GM21825 (cell line): ENCODE data around the gene RIMS1.

ENCODE experiments used
- ATAC-seq: cut with Tn5 transposase; IDR thresholded peaks from one replicate; pipeline ENCODE4 v1.9.1; 2021; ENCODE audit warnings: mild to moderate bottlenecking, moderate library complexity; ENCODE audit not compliant: unreplicated experiment

The RIMS1 gene

DNA sequence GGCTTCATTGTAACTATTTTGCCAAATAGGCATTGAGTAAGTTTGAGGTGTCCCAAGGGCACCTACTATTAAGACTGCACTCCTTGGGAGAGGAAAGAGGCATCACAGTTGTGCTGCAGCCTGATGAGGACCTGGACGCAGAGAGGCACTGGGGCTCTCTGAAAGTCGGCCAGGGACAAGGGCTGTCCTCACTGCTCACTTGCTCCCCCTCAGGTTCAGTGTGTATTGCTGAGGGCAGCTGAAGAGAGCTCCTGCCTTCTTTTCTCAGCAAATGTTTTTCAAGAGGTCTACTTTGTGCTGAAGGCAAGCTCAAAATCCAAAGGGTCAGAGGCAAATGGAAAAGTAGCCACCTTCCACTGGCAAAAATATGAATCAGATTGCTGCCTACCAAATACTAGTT lies 331.8 kb downstream of the RIMS1 start:
- peak; percentile 80 for ATAC-seq

DNA sequence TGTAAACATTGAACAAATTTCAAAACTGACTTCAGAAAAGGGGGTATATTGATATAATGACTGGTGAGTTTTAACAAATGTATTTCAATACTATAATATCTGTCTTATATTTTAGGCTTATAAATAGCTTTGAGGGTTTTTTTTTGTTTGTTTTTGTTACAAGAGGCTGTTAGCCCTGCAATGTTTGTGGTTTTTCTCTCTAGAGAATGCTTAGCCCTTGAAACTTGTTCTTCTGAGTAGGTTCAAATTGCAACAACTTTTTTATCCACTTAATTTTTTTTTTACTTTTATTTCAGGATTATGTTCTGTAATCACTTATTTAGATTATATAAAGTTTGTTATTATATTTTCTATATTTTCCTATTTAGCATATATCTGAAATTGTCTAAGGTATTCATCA lies 333.2 kb downstream of the RIMS1 start:
- ATAC-seq: no peak

DNA sequence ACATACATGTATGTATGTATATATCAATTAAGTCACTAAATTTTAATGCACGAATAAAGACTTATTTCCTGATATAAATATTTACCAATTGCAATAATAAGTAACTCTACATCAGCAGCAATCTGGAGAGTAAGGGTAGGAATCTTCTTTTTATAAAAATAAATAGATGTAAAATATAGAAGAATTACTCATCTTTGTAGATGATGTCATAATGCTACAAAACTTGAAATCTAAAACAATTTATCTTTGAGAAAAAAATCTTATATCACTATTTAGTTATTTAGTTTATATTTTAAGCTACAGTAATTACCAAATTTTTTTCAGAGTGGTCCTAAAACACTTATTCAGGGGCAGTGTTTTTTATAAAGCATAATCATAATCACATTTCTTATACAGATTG lies 351.7 kb downstream of the RIMS1 start:
- ATAC-seq: no peak

DNA sequence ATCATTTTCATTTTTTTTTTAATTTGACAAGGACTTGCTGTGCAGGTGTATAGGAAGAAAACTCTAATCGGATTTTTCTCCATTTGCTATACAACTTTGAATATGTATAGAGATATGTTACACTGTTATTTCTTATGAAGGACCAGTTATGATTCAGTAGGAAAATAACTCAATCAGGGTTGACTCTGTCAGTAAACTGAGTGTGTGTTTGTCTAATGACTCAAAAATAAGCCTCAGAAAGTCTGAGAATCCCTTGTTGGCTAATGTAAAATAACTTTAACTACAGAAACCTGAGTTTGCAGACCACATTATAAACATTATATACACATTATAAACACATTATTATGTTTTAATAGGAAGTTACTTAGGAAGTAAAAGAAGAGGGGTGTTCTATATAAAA lies 352.6 kb downstream of the RIMS1 start:
- no peak for ATAC-seq

DNA sequence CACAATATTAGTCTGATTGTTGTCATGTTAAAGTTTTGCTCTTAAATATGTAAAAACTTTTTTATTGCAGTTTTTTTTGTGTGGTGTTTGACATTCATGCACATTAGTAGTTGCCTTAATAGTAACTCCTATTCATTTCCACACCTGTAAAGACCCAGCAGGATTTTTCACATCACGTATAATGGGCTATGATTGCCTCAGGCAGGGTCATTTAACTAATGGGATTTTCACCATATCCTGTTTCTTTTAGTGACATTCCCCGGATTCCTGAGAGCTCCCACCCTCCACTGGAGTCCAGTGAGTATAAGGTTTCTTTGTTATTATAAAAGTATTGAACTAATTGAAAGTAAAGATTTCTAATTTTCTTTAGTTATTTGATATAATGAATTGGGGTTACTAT lies 359.2 kb downstream of the RIMS1 start:
- ATAC-seq: no peak

DNA sequence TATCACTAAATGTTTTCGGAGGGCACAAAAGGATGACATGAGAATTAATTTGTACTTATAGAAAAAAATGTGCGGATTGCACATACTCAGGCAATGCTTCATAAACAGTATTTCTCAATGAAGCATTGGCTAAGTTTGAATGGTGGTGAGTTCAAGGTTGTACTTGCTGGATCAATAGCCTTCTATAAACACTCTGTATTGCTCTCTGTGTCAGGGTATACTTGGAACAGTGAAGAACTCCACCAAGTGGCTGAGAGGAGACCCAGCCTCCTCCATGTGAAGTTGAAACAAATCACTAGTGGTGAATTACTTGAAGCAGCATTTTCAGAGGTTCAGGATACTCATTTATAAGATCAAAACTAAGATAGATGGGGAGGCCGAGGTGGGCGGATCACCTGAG lies 360.6 kb downstream of the RIMS1 start:
- no peak for ATAC-seq

DNA sequence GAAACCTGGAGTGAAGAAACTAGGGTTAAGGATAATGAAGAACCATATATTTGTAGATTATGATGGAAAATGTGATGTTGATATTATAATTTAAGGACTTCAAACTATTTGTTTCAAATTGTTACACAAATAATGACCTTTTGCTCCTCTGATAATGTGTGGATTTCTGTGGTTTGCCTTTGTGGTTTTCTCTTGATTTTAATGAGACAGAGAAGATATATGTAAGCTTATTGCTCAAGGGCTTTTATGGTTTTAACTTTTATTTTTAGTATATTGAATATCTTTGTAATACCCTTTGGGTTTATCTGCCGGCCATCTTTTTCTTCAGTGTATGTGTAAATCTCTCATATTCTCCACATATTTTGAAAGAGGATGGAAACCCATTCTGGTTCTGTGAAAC lies 362.3 kb downstream of the RIMS1 start:
- ATAC-seq: no peak

DNA sequence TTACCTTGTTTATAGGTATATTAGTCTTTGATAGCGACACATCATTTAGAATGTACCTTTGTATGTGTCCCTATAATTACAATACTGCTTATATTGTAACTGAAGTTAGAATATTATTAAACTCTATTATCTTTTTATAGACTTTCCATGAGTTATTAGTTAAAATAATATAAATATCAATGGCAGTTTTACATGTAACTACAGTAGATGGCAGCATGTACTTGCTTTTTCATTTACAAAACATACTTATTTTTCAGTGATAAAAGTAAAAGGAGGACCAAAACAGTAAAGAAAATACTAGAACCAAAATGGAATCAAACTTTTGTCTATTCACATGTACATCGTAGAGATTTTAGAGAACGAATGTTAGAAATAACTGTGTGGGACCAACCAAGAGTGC lies 364.3 kb downstream of the RIMS1 start:
- ATAC-seq: no peak

DNA sequence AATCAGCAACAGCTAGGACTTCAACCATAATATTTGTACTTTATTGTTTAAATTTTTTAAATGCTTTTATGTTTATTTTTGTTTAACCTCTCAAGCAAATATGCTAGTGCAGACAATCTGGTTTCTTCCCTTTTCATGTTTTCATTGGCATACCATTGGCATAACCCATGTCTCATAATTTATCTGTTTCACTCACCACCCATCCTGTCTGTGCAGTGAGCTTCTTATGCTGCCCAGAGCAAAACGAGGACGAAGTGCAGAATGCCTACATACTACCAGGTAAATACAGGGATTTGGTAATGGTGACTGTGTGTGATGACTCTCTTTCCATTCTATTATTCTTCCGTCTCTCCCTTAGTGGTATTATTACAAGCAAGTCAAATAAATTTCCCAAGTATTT lies 374.1 kb downstream of the RIMS1 start:
- no peak for ATAC-seq

DNA sequence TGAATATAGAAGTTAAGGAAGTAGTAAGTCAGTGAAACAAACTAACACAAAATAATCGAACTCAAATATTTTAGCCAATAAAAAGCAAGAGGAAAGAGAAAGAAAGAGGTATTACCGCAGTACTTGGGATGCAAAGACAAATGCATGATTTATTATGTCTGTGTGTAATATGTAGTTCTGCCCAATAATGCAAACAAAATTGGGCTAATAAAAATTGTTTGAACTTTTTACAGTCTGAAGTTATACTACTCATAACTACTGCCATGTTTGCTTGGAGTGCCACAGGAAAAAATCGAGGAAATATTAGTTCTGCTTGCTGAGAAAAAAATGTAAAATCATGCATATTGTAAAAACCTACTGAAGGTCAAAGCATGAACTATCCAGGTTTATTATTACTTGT lies 375.2 kb downstream of the RIMS1 start:
- ATAC-seq: no peak

DNA sequence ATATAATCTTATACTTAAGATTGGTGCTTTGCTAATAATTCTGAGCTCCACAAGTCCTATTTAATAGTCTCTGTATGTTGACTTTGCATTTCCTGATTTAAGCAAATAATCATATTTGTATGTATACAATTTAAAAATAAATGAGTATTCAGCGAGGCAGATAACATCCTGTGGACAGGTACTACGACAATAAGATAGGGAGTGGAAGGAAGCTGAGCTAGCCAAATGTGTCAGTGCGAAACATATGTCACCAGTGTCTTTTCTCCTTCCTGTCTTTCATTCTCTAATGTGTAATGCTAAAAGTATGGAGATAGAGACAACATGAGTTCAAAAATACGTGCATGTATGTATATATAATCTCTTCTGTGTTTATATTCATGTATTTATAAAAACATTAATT lies 375.9 kb downstream of the RIMS1 start:
- ATAC-seq: no peak

DNA sequence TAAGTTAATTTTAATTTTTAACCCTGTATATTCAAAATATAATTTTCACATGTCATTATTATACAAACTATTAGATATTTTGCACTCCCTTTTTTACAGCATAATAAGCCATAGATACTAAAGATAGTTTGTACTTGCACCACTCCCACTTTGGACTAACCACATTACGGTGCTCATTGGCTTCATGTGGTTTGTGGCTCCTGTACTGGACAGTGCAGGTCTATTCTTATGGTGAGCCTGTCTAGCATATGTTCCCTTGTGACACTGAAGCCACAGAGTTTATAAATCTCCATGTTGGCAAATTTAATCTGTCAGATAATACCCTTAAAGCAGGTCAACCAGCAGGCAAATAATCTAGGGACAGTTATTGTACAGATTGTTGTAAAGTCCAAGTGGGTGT lies 381.1 kb downstream of the RIMS1 start:
- no peak for ATAC-seq

DNA sequence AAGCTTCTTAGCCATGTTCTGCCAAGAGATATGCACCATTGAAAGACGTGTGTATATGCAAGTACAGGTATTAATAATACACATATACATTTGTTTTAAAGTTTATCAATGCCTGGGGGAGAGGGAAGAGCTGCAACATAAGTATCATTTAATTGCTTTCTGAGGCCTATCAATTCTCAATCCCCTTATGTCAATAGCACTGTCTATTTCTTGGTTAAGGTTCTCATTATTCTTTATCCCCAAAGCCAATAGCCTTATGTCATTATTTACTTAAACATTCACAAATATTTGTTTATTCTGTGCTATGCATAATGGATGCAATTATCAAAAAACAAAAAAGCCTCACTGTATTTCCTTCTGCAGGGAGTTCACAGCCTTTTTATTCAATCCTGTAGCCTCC lies 385.2 kb downstream of the RIMS1 start:
- ATAC-seq: no peak

DNA sequence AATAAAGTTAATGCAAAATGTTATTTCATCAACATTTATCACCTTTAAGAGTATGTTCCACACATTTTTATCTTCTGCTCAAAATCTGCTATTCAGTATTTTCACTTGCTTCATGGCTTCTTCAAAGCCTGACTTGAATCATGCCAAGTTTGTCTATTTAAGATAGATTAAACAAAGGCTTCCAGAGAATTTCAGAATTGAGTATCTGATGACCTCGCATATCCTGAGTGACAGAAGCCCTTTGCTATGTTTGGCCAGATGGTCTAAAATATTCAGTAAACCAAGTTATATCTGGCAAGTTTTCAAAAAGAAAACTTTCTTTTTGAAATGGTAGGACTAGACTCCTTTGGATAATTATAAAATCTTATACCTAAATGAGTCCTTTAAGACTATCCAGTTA lies 386.6 kb downstream of the RIMS1 start:
- ATAC-seq: no peak

DNA sequence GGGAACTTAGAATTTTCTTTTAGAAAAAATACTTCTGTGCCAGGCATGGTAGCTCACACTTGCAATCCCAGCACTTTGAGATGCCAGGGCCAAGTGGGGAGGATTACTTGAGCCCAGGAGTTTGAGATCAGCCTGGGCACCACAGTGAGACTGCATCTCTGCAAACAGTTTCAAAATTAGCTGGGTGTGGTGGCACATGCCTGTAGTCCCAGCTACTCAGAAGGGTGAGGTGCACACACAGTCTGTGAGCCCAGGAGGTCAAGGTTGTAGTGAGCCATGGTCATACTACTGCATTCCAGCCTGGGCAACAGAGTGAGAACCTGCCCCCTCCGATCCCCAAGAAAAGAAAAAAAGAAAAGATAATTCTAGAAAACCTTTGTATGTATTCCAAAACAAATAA lies 389.5 kb downstream of the RIMS1 start:
- ATAC-seq: no peak

DNA sequence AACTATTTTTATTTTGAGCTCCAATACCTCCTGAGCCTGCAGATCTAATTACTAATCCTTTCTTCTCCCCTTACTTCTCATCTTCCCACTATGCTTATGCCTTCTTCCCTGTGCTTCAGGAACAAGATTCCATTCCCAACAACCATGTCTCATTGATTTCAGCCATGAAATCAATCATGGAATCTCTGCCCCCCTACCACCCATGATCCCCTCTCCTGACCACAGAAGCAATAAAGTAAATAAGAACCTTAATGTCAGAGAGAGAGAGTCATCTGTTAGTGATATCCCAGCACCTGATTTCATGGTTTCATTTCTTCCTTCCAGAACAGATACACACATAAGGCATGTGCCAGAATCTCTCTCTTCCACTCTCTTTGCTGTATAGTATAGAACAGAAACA lies 395.9 kb downstream of the RIMS1 start:
- ATAC-seq: no peak

DNA sequence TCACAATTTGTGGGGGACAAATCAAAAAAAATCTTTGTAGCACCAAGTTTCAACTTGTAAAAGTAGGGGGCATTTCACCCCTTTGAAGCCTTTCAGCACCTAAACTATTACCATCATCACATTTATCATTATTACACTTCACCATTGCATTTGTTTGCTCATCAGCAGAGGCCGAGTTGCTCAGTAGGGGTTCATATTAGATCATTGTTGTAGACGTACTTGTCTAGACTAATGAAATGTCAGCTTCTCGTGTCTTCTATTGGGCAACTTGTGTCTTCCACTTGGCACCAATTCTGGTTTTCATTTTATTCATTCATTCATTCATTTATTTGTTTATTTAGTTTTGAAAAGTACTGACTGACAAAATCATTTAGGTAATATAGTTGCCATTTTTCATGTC lies 397.2 kb downstream of the RIMS1 start:
- ATAC-seq: no peak

DNA sequence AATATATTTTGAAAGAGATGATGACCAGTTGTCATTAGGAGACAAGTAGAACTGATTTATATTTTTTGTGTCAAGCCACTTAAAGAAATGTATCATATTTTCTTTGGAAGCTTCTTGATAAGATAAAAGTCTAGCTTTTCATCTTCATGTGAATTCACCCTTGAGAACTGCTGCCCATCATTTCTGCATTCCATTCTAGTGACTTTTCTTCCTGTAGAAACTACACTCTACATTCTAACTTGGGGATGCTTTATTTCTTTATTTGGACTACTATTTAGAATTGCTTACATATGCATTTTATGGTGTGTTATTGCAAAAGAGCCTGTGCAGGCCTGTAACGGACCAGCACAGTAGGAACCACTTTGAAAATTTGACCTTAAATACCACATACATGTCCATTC lies 400.6 kb downstream of the RIMS1 start:
- ATAC-seq: no peak

DNA sequence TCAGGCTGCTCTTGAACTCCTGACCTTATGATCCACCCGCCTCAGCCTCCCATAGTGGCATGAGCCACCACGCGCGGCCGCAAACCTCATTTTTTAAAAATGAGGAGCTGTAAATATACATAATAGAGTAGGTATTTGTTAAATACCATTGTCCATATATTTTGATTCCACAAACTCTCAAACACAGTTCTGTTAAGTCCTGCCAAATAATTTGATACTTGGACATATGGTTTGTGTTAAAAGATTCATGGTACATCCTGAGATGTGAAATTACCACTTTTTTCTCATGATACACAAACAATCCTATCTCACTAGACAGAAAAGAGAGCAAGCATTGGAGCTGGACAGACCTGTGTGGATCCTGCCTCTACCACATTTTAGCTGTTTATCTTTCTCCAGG lies 401.5 kb downstream of the RIMS1 start:
- ATAC-seq: no peak

DNA sequence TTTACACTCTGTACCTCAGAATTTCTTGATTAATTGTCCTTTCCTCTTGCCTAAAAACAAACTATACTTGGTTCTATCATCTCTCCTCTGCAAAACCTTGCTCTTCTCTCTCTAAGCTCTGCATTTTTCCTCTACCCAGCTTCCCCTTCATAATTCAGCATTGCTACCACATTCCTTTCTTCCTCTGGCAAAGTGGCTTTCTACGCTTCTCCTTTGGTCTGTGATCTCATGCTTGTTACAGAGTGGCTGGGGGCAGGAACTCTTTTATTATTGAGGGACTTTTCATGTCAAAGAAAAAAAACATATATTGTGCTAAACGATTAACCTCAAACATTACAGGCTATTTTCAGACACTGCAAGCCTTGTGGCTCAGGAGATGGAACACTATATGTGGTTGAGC lies 402.2 kb downstream of the RIMS1 start:
- ATAC-seq: no peak

DNA sequence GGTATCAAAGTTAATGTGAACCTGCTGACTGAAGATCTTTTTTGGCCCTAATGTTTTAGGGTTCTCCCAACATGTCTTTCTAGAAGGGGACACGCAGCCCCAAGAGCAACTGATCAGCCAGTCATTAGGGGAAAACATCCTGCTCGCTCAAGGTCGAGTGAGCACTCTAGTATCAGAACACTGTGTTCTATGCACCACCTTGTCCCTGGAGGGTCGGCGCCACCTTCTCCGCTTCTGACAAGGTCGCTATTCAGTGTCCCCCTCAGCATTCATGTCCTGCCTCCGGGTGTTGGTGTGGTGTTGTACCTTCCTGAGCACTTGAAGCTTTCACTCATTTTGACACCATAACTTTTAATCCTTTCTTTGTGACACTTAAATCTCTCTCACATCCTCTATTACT lies 404.3 kb downstream of the RIMS1 start:
- no peak for ATAC-seq

DNA sequence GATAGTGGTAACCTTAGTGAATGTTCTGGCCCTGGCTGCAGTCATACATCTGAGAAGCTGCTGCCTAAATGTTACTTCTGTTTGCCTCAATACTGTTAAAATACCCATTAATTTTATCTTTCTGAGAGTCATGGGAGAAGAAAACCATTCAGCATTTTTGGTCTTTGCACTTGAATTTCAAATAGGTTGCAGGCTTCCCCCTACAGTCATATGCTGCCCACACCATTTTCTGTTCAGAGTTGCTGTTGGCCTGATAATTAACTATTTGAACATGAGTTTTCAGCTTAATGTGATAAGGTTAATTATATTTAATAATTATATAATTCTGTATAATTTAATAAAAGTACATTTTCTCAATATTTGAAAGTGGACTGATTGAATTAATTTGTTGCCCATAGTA lies 410.0 kb downstream of the RIMS1 start:
- no peak for ATAC-seq

DNA sequence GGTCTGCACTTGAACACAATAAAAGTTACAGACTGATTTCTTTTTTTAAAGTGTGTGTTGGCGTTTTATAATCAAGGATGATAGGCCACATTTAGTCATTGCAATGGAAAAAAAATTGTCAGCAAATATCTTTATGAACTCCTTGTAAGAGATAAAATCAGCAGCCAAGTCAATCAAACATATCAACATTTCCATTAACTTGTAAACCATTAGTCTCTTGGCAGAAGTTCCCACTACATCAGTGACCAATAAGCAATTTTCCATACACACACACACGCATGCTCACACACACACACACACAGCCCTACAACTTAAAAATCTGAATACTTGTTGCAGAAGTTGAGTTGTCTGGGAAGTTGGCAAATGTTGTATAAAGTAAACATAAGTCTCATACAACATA lies 419.6 kb downstream of the RIMS1 start:
- no peak for ATAC-seq

DNA sequence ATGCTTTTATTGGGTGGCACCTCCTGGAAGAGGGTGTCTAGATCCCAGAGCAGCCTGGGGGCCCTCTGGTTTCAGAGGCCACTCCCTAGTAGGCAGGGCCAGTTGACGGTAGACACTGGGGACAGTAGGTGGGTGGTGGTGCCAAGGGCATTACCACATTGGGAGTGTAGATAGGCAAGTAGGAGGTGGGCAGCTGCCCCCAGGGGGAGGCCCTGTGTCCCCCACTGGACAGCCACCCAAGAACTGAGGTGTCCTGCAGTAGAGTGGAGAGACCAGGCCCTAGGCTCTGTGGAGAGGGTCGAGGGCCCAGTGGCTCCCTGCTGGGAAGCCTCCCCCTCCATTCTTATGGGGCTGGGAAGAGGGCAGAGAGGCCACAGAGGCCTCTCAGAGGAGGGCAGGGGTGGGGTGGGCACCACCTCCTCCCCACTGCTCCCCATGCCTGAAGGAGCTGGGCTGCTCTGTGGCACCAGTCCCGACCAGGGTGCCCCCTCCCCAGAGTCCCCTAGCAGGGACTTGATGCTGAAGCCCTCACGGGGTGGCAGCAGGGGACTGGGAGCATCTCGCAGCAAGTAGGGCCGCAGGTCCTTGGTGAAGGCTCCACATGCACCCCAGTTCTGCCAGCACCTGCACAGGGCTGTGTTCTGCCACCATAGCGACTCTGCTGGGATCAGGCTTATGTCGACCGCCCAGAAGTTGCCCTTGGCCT lies 430.5 kb downstream of the RIMS1 start:
- no peak for ATAC-seq
